T-helper 22 cell (primary cell): Measurements from ENCODE around the gene AKR1A1.
"Not testable (repeated sequence)": the region's sequence is repeated elsewhere in the genome, so short reads cannot be mapped to it uniquely, and the experiment has no call there.

Experiments
- DNase-seq: peaks from one replicate; pipeline ENCODE4 v3.0.0-alpha.2; 2020; ENCODE audit warnings: low read depth

Gene AKR1A1

DNA sequence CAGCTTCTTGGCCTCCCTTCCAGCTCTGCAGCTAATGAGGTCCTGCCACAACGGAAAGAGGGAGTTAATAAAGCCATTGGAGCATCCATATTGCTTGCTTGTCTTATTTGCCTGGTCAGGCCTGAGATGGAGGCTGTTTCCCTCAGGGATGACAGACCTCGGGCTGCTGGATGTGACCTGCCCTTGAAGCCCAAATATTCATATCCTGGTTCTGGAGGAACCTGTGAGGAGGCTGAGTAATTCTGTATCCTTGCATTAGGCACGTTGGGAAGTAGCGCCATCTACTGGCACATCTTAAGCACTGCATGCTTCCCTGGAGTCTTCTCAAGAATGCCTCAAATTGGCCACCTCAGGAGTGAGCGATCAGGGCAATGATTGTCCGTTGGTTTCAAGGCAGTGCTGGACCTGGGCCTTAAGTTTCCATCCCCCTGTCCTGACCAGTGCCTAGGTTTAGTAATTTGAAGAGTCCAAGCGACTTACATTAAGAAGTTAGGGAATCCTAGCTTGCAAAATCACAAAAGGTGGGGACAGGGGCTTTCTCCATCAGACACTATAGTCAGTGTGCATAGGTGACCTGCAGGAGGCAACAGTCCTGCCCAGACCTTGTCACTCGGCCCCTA, 19.4 kb downstream of the AKR1A1 start:
- DNase-seq = peak; percentile 33

GRCh38 chr1:45570631-45571030, 20.0 kb downstream of the AKR1A1 start:
- no peak for DNase-seq

- DNase-seq = no peak
These were observed 22.7 kb downstream of the AKR1A1 start for GRCh38 chr1:45573231-45573804.

DNA sequence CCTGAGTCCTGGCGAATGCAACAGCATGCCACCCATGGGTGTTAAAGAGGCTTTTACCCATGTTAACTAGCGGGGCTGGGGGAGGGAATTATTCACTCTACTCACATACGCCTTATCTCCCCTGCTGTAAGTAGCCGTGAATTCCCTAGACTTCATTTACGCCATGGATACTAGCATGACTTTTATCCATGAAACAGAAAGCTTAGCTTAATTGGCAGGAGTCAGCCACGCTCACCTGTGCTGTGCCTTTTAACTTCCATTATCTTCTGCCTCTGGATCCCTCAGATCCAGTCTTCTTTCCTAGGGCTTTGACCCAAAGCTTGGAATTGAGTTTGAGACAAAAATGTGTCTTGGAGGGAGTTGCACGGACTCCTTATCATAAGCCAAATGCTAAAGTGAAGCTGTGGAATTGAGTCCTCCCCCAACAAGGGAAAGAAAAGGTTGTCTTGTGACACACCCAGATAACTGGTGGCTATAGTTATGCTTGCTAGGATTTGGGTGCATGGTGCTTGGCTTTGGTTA, 23.5 kb downstream of the AKR1A1 start:
- DNase-seq = no peak

DNA sequence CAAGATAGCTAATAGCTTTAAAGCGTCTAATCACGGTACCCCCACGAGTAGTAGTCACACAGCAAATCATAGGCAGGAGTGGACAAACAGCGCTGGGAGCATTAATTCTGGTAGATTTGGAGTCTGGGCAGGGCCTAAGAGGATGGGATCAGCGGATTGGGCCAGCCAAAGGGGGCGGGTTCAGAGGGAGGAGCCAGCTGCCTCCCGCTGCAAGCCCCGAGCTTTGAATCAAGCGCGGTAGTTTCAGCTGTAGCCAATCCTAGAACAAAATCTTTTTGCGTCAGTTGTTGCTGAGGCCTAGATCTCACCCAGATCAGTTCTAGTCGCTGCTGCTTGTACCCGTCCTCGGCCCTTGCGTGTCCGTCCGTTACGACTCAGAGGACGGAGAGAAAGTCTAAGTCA, 32.6 kb downstream of the AKR1A1 start:
- DNase-seq = peak; percentile 92

GRCh38 chr1:45583666-45584350, 33.2 kb downstream of the AKR1A1 start, which contains the start of gene NASP:
Gene NASP, plus strand, starts transcription at chr1:45584041. Its CDS starts 106 bp downstream, at chr1:45584147.
- DNase-seq = peak; percentile 76

DNA sequence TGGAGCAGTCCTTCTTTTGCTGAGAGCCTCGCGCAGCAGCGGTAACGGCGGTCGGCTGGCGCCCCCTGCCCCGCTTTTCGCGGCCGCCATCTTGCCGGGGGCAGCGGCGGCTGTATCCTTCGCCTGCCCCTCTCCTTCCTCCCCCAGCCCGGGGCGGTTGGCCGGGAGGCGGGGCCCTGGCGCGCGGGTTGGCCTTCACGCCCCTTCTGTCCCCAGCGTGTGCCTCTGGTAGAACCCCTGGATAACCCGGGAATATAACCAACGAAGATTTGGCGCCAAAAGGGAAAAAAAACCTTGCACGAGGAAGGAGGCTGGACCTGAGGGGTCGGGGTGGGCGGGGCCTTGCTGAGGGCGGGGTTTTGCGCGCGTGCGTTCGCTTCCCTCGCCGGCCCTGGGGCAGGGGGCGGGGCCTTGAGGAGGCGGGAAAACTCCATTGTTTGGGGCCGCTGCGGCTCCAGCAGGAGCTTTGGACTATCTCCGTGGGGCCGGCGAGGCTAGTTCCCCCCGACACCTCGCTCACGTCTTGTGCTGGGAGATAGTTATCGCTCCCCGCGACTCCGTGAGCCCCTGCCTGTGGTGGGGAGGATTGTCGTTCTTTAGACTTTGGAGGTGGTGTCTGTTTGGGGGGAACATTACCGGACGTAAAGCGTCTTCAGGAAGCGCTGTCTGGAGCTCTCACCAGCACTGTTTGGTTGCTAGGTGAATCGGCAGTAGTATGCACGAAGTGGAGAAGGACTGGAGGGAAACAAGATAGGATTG, 33.9 kb downstream of the AKR1A1 start:
- DNase-seq = peak; percentile 78

DNA sequence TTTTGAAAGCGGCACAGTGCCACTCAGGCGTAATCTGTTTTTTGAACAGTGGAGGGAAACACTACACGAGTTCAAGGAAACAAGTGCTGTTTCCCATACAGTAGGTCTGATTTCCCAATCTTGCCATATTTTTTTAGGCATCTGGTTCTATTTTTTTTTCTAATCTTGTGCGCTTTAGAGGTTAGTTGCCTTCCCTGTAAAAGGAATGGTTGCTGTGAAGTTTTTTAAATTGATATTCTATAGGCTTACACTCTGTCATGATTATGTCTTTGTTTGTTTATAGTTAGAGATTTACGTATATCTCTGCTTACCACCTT, 34.4 kb downstream of the AKR1A1 start:
- DNase-seq = no peak

DNA sequence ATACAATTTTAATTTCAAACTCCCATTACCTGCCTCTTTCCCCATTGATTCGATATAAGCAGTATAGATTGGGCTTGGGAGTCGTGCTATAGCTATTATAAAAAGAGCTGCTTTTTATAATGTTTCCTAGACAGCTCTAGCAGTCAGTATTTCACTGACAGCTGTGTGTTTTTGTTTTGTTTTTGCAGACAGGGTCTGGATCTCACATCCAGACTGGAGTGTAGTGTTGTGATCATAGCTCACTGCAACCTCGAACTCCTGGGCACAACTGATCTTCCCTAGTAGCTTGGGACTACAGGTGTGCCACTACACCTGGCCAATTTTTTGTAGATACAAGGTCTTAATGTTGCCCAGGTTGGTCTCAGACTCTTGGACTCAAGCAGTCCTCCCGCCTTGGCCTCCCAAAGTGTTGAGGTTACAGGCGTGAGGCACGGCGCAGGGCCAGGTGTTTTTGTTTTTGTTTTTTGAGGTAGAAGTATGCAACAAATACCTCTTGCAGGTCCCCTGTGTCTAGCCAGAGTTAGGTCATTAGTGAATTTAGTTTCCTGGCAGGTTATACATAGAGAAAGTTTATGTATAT, 35.0 kb downstream of the AKR1A1 start:
- no peak for DNase-seq

GRCh38 chr1:45586769-45587168, 36.1 kb downstream of the AKR1A1 start:
- no peak for DNase-seq

- DNase-seq = no peak
These were observed 39.2 kb downstream of the AKR1A1 start for GRCh38 chr1:45589861-45590260.

GRCh38 chr1:45594412-45594811, 43.8 kb downstream of the AKR1A1 start:
- no peak for DNase-seq

DNA sequence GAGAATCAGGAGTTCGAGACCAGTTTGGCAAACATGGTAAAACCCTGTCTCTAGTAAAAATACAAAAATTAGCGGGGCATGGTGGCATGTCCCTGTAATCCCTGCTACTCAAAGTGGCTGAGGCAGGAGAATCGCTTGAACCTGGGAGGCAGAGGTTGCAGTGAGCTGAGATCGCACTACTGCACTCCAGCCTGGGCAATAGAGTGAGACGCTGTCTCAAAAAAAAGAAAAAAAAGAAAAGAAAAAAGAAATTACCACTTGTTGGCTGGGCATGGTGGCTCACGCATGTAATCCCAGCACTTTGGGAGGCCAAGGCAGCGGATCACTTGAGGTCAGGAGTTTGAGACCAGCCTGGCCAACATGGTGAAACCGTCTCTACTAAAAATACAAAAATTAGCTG, 46.1 kb downstream of the AKR1A1 start:
- not testable (repeated sequence) for DNase-seq

DNA sequence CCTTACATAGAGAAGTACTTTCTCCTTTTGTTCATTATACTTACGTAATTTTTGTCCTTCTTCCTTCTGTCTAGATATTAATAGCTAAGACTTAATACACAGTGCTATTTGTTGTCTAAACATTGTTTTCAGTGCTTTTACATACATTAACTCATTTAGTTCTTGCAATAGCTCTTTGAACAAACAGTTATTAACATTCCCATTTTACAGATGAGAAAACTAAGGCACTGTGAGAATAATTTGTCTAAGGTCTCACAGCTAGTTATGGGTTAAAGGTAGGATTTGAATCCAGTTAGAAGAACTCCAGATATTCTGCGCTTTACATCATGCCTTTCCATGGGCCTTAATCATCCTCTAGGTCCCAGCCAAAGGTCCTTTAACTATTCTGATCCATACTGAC, 53.6 kb downstream of the AKR1A1 start:
- no peak for DNase-seq

DNA sequence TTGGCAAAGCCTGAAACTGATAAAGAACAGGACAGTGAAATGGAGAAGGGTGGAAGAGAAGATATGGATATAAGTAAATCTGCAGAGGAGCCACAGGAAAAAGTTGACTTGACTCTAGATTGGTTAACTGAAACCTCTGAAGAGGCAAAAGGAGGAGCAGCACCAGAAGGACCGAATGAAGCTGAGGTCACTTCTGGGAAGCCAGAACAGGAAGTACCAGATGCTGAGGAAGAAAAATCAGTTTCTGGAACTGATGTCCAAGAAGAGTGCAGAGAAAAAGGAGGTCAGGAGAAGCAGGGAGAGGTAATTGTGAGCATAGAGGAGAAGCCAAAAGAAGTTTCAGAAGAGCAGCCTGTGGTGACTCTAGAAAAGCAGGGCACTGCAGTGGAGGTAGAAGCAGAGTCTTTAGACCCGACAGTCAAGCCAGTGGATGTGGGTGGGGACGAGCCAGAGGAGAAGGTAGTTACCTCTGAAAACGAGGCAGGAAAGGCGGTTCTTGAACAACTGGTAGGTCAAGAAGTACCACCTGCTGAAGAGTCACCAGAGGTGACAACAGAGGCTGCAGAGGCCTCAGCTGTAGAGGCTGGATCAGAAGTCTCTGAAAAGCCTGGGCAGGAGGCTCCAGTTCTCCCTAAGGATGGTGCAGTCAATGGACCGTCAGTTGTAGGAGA, 56.9 kb downstream of the AKR1A1 start:
- DNase-seq = no peak

GRCh38 chr1:45608175-45609156, 57.8 kb downstream of the AKR1A1 start:
- DNase-seq = no peak

DNA sequence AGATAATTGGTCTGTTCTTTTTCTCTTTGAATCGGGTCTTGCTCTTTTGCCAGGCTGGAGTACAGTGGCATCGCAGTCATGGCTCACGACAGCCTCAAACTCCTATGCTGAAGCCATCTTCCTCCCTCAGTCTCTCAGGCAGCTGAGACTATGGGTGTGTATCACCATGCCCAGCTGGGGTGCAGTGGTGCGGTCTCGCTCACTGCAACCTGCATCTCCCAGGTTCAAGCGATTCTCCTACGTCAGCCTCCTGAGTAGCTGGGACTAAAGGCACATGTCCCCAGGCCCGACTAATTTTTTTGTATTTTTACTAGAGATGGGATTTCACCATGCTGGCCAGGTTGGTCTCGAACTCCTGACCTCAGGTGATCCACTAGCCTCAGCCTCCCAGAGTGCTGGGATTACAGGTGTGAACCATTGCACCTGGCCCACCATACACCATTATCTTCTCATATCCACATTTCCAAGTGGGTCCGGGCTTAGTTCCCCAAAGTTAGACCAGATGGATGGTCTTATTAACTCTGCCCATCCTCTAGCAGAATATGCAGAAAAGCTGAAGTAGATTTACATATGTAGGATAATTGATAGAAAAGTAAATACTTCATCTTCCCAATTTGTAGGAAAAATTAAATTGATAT, 60.1 kb downstream of the AKR1A1 start:
- no peak for DNase-seq

- DNase-seq = no peak
These were observed 62.4 kb downstream of the AKR1A1 start for GRCh38 chr1:45612941-45613579.

DNA sequence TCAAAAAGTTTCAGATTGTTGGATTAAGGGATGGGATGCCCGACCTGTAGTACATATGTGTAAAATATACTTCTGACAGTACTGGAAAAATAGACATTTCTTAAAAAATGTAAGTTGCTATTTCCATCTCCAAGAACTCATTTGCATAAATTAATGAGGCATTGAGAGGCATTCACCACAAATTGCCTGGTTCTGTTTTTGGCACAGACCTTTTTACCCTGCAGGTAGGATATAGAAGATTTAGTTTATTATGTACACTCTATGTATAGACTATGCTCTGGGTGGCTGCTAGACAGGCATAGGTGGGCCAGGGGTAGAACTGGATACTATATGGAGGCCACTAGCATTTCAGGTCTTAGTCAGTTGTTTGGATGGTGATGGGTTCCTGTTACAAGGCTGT, 65.3 kb downstream of the AKR1A1 start:
- no peak for DNase-seq

DNA sequence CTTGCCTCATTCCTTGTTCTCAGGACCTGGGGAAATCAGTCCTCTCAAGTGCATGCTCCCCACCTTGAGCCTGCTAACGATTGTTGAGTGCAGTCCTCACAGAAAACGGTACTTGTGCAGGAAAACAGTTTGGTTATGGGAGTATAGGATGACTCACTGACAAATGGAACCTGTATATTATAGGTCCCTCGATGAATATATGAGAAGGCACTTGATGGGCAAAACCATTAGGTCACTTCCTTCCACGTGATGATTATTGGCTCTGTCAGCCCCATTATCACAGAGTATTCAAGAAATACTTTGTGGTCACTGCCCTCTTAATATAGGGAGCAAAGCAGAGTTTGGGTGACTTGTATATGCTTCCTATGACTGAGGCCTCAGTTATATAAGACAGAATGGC, 67.0 kb downstream of the AKR1A1 start:
- DNase-seq = no peak
